Hepatocyte (in vitro differentiated cells): ENCODE measurements around the gene ARL15. TPM values are rescaled to one million over a fixed set of nuclear protein-coding genes. Genes with fewer than 3 reads are reported as not detected.

Experiments
- DNase-seq: peaks from one replicate; pipeline ENCODE4 v3.0.0-alpha.2; 2016; ENCODE audit warnings: low spot score
- H2AFZ ChIP-seq: fragments of 200-600 bp; sonication (generic); 2 replicates; pipeline ENCODE4 v1.6.0; 2016; ENCODE audit warnings: antibody characterized with exemption, mild to moderate bottlenecking
- H3K27ac ChIP-seq: fragments of 200-600 bp; sonication (generic); 2 replicates; pipeline ENCODE4 v1.5.1; 2016; ENCODE audit warnings: mild to moderate bottlenecking
- H3K27me3 ChIP-seq: fragments of 200-600 bp; sonication (generic); 2 replicates; pipeline ENCODE4 v1.6.1; 2016
- H3K36me3 ChIP-seq: fragments of 200-600 bp; sonication (generic); replicated peaks from 2 replicates; pipeline ENCODE4 v1.5.1; 2016; ENCODE audit warnings: low read depth; ENCODE audit not compliant: insufficient read depth
- H3K4me1 ChIP-seq: fragments of 200-600 bp; sonication (generic); 2 replicates; pipeline ENCODE4 v1.5.1; 2016; ENCODE audit warnings: mild to moderate bottlenecking, moderate library complexity; ENCODE audit not compliant: insufficient read depth
- H3K4me2 ChIP-seq: fragments of 200-600 bp; sonication (generic); 2 replicates; pipeline ENCODE4 v1.6.0; 2016
- H3K4me3 ChIP-seq: fragments of 200-600 bp; sonication (generic); 2 replicates; pipeline ENCODE4 v1.5.1; 2016; ENCODE audit warnings: mild to moderate bottlenecking
- H3K79me2 ChIP-seq: fragments of 200-600 bp; sonication (generic); 2 replicates; pipeline ENCODE4 v1.6.0; 2017; ENCODE audit warnings: mild to moderate bottlenecking
- H3K9me2 ChIP-seq: fragments of 200-600 bp; sonication (generic); replicated peaks from 2 replicates; pipeline ENCODE4 v1.6.0; 2017; ENCODE audit warnings: mild to moderate bottlenecking; ENCODE audit not compliant: insufficient read depth
- H3K9me3 ChIP-seq: fragments of 200-600 bp; sonication (generic); 2 replicates; pipeline ENCODE4 v1.5.1; 2016; ENCODE audit warnings: low read depth, mild to moderate bottlenecking
- H4K20me1 ChIP-seq: fragments of 200-600 bp; sonication (generic); 2 replicates; pipeline ENCODE4 v1.6.0; 2016; ENCODE audit warnings: mild to moderate bottlenecking; ENCODE audit not compliant: insufficient read depth, poor library complexity, severe bottlenecking
- CTCF ChIP-seq: fragments of 200-600 bp; sonication (generic); IDR thresholded peaks from 2 replicates; pipeline ENCODE4 v1.5.1; 2016; ENCODE audit warnings: antibody characterized with exemption, mild to moderate bottlenecking; ENCODE audit not compliant: poor library complexity
- EZH2 ChIP-seq: fragments of 200-600 bp; sonication (generic); IDR thresholded peaks from 2 replicates; pipeline ENCODE4 v1.6.1; 2016; ENCODE audit warnings: antibody characterized with exemption, mild to moderate bottlenecking, borderline replicate concordance
- EZH2phosphoT487 ChIP-seq: fragments of 200-600 bp; sonication (generic); IDR thresholded peaks from one replicate; pipeline ENCODE4 v1.6.1; 2018; ENCODE audit warnings: antibody characterized with exemption, mild to moderate bottlenecking, low read depth, moderate library complexity; ENCODE audit not compliant: unreplicated experiment, severe bottlenecking
- WGBS: methylation state at CpG from one replicate; pipeline ENCODE4 v1.1.6; 2016; ENCODE audit warnings: low lambda C conversion rate; ENCODE audit errors: missing lambda C conversion rate; 5-methylcytosine and 5-hydroxymethylcytosine counted together
- polyA plus RNA-seq: library from polyadenylated mRNA; unstranded; fragments of >200 nt; fragmentation: Nextera tagmentation; extraction: Ambion mirVana; gene quantifications from 2 replicates; pipeline ENCODE4 v1.2.1, GENCODE V29; 2016
- total RNA-seq: library from RNA; depleted of rRNA; stranded (reverse); fragments of >200 nt; gene quantifications from 2 replicates; pipeline ENCODE4 v1.2.3, GENCODE V29; 2014

Gene ARL15
- total and polyA plus RNA-seq, 2 experiments from 2014 or later: 13.3 to 66.3 TPM

- 71% methylated on average over 2 of the region's 2 CpGs for WGBS
- peaks cover 49% of the 10 kb centered on the region for H3K79me2 ChIP-seq
- TF ChIP-seq CTCF (peak; percentile 67), EZH2 (no peak), EZH2phosphoT487 (no peak)
- no peak overlapping the region for H3K27ac ChIP-seq
- H3K27me3 ChIP-seq: no peaks in the 10 kb centered on the region
- no peaks in the 10 kb centered on the region for H3K36me3 ChIP-seq
- no peak overlapping the region for H3K4me3 ChIP-seq
- H3K9me3 ChIP-seq: no peaks in the 10 kb centered on the region
- no peak overlapping the region for H2AFZ ChIP-seq
- H3K4me2 ChIP-seq: no peak overlapping the region
- no peaks in the 10 kb centered on the region for H3K9me2 ChIP-seq
- H4K20me1 ChIP-seq: no peaks in the 10 kb centered on the region
- no peaks in the 10 kb centered on the region for H3K4me1 ChIP-seq
- DNase-seq: peak; percentile 37
Observed at GRCh38 chr5:54234304-54234933, 76.0 kb downstream of the ARL15 start.

GRCh38 chr5:54230936-54231685 lies 79.3 kb downstream of the ARL15 start:
- Histone ChIP-seq H3K9me3 (no peaks in the 10 kb centered on the region), H2AFZ (no peak overlapping the region), H3K27ac (no peak overlapping the region), H3K27me3 (no peaks in the 10 kb centered on the region), H3K9me2 (no peaks in the 10 kb centered on the region), H3K4me3 (no peak overlapping the region), H3K4me2 (no peak overlapping the region), H3K36me3 (no peaks in the 10 kb centered on the region), H3K4me1 (no peaks in the 10 kb centered on the region), H3K79me2 (peaks cover 51% of the 10 kb centered on the region), H4K20me1 (no peaks in the 10 kb centered on the region)
- no peak for DNase-seq
- 84% methylated on average over 3 of the region's 3 CpGs for WGBS
- TF ChIP-seq CTCF: no peak
- TF ChIP-seq EZH2: no peak
- TF ChIP-seq EZH2phosphoT487: no peak

- Histone ChIP-seq H3K4me3 (no peak overlapping the region), H3K27ac (no peak overlapping the region), H3K79me2 (peaks cover 51% of the 10 kb centered on the region), H3K4me2 (no peak overlapping the region), H3K4me1 (no peaks in the 10 kb centered on the region), H4K20me1 (no peaks in the 10 kb centered on the region), H3K9me3 (no peaks in the 10 kb centered on the region), H2AFZ (no peak overlapping the region), H3K36me3 (no peaks in the 10 kb centered on the region), H3K27me3 (no peaks in the 10 kb centered on the region), H3K9me2 (no peaks in the 10 kb centered on the region)
- DNase-seq: peak; percentile 78
- TF ChIP-seq CTCF (peak; percentile 94), EZH2phosphoT487 (no peak)
- 27% methylated on average over 6 of the region's 6 CpGs for WGBS
Observed at GRCh38 chr5:54229041-54229780, 81.2 kb downstream of the ARL15 start.
